HL-60 (cell line): Measurements from ENCODE around the gene FHL2.
A peak's percentile ranks its signal among the peaks of the same experiment; 100 is the strongest.

ENCODE experiments used
- CTCF ChIP-seq: IDR thresholded peaks from one replicate; pipeline ENCODE4 v1.5.1; 2011; ENCODE audit warnings: low read length, control low read depth, inconsistent platforms; ENCODE audit not compliant: insufficient read depth
- POLR2AphosphoS5 ChIP-seq: IDR thresholded peaks from 2 replicates; pipeline ENCODE4 v1.6.1; 2012; ENCODE audit warnings: low read depth
- TF ChIP-seq, protein P1 (sequence below): IDR thresholded peaks from 2 replicates; pipeline ENCODE4 v1.6.1; 2012; ENCODE audit warnings: low read depth; ENCODE audit not compliant: insufficient replicate concordance

- TF ChIP-seq CTCF (no peak), POLR2AphosphoS5 (peak; percentile 73)
- TF ChIP-seq, protein P1, sequence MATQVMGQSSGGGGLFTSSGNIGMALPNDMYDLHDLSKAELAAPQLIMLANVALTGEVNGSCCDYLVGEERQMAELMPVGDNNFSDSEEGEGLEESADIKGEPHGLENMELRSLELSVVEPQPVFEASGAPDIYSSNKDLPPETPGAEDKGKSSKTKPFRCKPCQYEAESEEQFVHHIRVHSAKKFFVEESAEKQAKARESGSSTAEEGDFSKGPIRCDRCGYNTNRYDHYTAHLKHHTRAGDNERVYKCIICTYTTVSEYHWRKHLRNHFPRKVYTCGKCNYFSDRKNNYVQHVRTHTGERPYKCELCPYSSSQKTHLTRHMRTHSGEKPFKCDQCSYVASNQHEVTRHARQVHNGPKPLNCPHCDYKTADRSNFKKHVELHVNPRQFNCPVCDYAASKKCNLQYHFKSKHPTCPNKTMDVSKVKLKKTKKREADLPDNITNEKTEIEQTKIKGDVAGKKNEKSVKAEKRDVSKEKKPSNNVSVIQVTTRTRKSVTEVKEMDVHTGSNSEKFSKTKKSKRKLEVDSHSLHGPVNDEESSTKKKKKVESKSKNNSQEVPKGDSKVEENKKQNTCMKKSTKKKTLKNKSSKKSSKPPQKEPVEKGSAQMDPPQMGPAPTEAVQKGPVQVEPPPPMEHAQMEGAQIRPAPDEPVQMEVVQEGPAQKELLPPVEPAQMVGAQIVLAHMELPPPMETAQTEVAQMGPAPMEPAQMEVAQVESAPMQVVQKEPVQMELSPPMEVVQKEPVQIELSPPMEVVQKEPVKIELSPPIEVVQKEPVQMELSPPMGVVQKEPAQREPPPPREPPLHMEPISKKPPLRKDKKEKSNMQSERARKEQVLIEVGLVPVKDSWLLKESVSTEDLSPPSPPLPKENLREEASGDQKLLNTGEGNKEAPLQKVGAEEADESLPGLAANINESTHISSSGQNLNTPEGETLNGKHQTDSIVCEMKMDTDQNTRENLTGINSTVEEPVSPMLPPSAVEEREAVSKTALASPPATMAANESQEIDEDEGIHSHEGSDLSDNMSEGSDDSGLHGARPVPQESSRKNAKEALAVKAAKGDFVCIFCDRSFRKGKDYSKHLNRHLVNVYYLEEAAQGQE, result no peak
Measured at GRCh38 chr2:105337122-105338019, 61.5 kb downstream of the FHL2 start, which contains the start of gene C2orf49.
